ENCODE results near the gene NKX2-4.

GRCh38 chr20:21377701-21378100, 19.6 kb downstream of the NKX2-4 start:
- TF ChIP-seq CTCF (IDR thresholded peaks at IDR 0.05): no peak
- no peak for TF ChIP-seq POLR2A (IDR thresholded peaks at IDR 0.05)
